ENCODE measurements around the gene CFAP74. TPM values are rescaled to one million over a fixed set of nuclear protein-coding genes. Genes with fewer than 3 reads are reported as not detected.

The CFAP74 gene
- total RNA-seq, 1 donor = not detected

DNA sequence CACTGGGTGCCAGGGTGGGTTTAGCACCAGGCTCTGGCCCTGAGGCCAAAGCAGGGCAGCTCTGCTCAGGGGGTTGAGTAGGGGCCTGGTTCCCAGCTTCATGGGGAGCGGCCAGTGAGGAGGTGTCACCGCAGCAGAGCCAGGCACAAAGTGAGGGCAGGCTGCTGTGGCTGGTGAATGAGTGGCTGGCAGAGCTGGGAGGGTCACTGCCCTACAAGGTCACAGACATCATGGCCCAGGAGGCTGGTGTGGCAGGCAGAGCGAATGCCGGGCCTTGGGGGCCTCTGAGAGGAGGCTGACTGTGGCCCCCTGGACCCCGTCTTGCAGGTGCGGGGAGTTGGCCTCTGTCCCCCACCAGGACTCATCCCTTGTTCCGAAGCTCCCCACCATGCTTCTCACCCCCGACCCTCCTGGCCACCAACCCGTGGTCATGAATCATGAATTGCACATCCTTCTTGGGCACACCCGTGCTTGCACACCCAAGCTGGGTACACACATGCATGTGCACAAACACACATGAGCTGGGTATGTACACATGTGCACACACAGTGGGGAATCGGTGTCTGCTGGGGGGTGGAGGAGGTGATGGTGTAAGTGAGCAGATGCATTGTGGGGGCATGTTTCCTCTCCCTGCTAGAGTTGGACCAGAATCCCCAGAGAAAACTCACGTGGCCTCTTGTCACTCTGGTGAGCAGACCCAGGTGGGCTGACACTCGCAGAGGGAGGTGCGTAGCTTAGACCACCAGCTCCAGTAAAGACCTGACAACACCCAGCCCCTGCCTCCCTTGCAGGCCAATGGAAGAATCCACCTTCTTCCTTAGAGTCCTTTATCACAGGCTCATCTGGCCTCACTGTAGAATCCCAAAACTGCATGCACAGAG is 107.9 kb downstream of the CFAP74 start:
- DNase-seq (ENCODE audit: low read depth) = no peak
- TF ChIP-seq, protein P1, sequence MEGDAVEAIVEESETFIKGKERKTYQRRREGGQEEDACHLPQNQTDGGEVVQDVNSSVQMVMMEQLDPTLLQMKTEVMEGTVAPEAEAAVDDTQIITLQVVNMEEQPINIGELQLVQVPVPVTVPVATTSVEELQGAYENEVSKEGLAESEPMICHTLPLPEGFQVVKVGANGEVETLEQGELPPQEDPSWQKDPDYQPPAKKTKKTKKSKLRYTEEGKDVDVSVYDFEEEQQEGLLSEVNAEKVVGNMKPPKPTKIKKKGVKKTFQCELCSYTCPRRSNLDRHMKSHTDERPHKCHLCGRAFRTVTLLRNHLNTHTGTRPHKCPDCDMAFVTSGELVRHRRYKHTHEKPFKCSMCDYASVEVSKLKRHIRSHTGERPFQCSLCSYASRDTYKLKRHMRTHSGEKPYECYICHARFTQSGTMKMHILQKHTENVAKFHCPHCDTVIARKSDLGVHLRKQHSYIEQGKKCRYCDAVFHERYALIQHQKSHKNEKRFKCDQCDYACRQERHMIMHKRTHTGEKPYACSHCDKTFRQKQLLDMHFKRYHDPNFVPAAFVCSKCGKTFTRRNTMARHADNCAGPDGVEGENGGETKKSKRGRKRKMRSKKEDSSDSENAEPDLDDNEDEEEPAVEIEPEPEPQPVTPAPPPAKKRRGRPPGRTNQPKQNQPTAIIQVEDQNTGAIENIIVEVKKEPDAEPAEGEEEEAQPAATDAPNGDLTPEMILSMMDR (IDR thresholded peaks at IDR 0.05; ENCODE audit: insufficient read depth, low read length) = no peak
- no peak overlapping the region for H3K4me3 ChIP-seq (ENCODE audit: low read depth, low read length)

DNA sequence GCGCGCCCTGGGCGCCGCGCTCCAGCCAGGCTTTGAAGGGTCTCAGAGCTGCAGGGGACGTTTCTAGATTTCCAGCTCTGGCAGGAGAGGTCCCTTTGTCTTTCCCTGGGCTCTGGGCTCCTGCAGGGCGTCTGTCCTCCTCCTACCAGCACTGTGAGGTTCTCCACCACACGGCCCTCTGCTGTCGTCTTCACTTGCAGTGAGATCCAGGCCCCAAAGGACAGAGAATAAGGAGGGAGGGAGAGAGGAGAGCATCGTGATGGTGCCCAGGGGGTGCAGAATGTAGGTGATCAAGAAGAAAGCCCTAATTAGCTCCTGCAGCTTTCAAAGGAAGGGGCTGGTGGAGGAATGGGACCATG is 108.5 kb downstream of the CFAP74 start:
- no peak for DNase-seq (ENCODE audit: low read depth)
- TF ChIP-seq, protein P1 (IDR thresholded peaks at IDR 0.05; ENCODE audit: insufficient read depth, low read length) = no peak
- H3K4me3 ChIP-seq (ENCODE audit: low read depth, low read length) = no peak overlapping the region

- TF ChIP-seq, protein P1 (IDR thresholded peaks at IDR 0.05; ENCODE audit: insufficient read depth, low read length) = no peak
- no peak for DNase-seq (ENCODE audit: low read depth)
- H3K4me3 ChIP-seq (ENCODE audit: low read depth, low read length) = no peak overlapping the region
Observed at GRCh38 chr1:1894354-1895059, 109.1 kb downstream of the CFAP74 start.

GRCh38 chr1:1893997-1894353 is 109.6 kb downstream of the CFAP74 start:
- TF ChIP-seq, protein P1 (IDR thresholded peaks at IDR 0.05; ENCODE audit: insufficient read depth, low read length) = no peak
- no peak for DNase-seq (ENCODE audit: low read depth)
- no peak overlapping the region for H3K4me3 ChIP-seq (ENCODE audit: low read depth, low read length)

GRCh38 chr1:1893291-1893985 is 110.1 kb downstream of the CFAP74 start:
- TF ChIP-seq, protein P1 (IDR thresholded peaks at IDR 0.05; ENCODE audit: insufficient read depth, low read length) = no peak
- DNase-seq (ENCODE audit: low read depth) = no peak
- H3K4me3 ChIP-seq (ENCODE audit: low read depth, low read length) = no peak overlapping the region

DNA sequence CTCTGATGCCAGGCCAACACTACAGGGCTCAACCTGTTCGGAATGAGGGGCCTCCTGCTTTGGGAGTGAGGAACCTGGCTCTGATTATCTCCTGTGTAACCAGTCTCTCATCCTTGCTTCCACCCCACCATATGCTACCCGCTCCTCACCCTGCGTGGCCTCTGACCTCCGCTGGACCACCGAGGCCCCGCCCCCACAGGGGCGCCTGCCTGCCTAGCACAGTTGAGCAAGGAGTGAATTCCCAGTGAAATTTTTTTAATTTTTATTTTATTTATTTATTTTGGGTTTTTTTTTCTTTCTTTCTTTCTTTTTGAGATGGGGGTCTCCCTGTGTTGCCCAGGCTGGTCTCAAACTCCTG is 110.8 kb downstream of the CFAP74 start:
- TF ChIP-seq, protein P1 (IDR thresholded peaks at IDR 0.05; ENCODE audit: insufficient read depth, low read length) = no peak
- no peak overlapping the region for H3K4me3 ChIP-seq (ENCODE audit: low read depth, low read length)
- no peak for DNase-seq (ENCODE audit: low read depth)
